ENCODE results near the gene DLG4. TPM values are rescaled to one million over a fixed set of nuclear protein-coding genes. Genes with fewer than 3 reads are reported as not detected.
A peak's percentile ranks its signal among the peaks of the same experiment; 100 is the strongest.

DLG4 gene
- total RNA-seq, 4 donors from 2014 or later, result 6.8 to 21.5 (median 12.4) TPM

DNA sequence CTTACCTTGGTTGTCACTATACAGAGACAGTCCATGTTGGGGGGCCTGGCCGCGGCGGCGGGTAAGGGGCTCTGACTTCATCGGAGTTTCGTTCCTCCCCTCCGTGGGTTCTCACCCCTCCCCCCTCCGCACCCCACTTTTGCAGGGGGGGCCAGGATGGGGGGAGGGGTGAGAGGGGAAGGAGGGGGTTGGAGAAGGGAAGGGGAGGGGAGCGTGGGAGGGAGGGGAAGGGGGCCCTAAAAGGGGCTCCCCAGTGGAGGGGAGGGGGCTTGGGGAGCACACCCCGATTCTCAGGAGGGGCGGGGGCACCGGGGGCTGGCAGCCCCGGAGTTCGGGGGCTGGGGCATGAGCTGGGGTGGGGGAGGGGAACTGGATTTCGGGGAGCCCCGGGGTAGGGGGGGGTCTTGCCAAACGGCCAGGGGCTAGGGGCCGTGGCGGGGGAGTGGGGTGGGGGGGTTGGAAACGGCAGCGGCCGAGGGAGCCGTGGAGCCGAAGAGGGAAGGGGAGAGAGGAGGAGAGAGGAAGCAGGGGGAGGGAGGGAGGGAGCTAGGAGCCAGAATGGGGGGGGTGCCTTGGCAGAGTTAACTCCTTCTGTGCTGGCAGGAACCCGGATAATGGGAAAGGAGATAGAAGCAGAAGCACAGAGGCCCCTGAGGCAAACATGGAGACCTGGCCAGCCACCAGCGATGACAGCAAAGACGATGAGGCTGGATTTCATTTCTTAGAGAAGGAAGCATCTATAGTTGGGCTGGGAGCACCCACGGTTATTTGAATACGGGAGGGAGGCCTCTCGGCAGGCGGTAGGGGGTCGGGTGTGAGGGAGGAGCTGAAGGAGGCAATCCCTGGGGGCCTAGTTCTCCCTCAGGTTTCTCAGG is 2.3 kb downstream of the DLG4 start:
- no peaks in the 10 kb centered on the region for H3K27me3 ChIP-seq
- peak overlapping the region; percentile 55 to 83 (median 75) for H3K27ac ChIP-seq
- DNase-seq, result peak; percentile 40 to 56
- TF ChIP-seq, protein P1, sequence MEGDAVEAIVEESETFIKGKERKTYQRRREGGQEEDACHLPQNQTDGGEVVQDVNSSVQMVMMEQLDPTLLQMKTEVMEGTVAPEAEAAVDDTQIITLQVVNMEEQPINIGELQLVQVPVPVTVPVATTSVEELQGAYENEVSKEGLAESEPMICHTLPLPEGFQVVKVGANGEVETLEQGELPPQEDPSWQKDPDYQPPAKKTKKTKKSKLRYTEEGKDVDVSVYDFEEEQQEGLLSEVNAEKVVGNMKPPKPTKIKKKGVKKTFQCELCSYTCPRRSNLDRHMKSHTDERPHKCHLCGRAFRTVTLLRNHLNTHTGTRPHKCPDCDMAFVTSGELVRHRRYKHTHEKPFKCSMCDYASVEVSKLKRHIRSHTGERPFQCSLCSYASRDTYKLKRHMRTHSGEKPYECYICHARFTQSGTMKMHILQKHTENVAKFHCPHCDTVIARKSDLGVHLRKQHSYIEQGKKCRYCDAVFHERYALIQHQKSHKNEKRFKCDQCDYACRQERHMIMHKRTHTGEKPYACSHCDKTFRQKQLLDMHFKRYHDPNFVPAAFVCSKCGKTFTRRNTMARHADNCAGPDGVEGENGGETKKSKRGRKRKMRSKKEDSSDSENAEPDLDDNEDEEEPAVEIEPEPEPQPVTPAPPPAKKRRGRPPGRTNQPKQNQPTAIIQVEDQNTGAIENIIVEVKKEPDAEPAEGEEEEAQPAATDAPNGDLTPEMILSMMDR (IDR thresholded peaks at IDR 0.05), result no peak
- no peak for TF ChIP-seq POLR2A (IDR thresholded peaks at IDR 0.05)
- H3K36me3 ChIP-seq, result peaks cover 7 to 14% of the 10 kb centered on the region in 2 donors
- peaks cover 37 to 72% of the 10 kb centered on the region in 2 donors for H3K4me1 ChIP-seq
- peak overlapping the region in 1 of 3 donors; percentile 41 for H3K4me3 ChIP-seq (replicated peaks in 1 of 3)
- H3K9me3 ChIP-seq, result no peaks in the 10 kb centered on the region
- intact Hi-C loops (cut with DNase I), result no loop called here
- 1 to 3% methylated on average over 21 to 23 of the region's 32 CpGs for WGBS, 2 donors

DNA sequence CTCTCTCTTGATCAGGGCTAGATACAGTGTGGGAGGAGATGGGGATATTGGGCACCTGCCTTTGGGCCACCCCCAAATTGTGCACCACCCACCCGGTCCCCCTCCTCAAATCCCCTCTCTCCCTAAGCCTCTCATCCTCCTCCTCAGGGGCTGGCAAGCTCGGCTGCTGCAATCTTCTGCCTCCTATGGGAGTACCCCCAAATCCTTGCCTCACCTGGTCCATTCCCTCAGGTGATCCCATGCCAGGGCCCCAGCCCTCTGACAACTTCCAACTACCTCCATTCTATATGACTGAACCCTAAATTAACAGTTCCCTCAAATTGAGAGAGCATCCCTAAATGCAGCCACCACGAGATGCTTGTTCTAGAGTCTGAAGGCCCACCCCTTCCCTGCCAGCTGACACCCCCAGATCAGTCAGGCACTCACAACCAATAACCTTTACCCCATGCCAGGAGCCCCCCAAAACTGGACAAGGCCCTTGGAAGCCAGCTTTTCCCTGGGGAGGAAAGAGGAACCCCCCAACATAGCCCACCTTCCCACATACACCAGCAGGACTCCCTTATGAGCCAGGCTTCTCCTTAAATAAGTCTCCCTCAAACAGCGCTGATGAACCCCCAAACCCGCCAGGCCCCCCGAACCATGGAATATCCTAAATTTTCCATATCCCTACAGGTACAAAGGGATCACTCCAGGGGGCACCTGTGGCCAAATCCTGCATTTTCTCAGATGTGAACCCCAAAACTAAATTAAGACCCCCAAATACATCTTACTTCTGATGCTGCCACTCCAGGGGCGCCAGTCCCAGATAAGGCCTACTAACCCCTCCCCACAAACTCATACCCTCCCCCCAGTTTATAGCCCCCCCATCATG is 3.2 kb downstream of the DLG4 start:
- intact Hi-C loops (cut with DNase I), result no loop called here
- Histone ChIP-seq H3K27me3 (no peaks in the 10 kb centered on the region), H3K36me3 (peaks cover 0 to 7% of the 10 kb centered on the region in 2 donors), H3K4me1 (peaks cover 35 to 69% of the 10 kb centered on the region in 2 donors), H3K4me3 (replicated peaks in 1 of 3) (peak overlapping the region in 1 of 3 donors; percentile 41), H3K27ac (peak overlapping the region in 2 of 3 donors; percentile 75 to 83), H3K9me3 (no peaks in the 10 kb centered on the region)
- no peak for TF ChIP-seq POLR2A (IDR thresholded peaks at IDR 0.05)
- TF ChIP-seq, protein P1 (IDR thresholded peaks at IDR 0.05), result no peak
- WGBS, 2 donors, result 35 to 38% methylated on average over 7 of the region's 7 CpGs
- no peak for DNase-seq

DNA sequence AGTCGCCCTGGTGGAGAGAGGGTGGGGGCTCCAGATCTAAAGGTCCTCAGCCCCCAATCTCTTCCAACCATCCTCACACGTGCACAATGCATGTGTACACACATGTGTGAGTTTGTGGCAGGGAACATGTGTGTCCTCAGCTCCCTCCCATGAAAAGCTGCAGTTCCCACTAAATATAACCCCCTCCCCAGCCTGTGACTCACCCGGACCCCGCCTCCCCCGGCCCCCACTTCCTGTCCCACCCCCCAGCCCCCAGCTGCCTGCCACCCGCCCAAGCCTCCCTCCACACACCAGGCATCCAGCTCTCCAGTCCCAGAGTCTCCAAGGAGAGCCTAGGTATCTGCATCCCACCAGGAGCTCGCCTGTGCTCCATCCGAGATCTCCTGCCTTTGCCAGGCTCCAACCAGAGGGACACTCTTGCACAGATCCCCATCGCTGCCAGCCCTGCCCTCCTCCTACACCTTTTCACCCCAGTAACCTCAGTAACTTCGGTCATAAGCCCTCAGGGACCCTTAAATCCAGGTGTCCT is 3.9 kb downstream of the DLG4 start:
- no peaks in the 10 kb centered on the region for H3K9me3 ChIP-seq
- H3K27ac ChIP-seq, result peak overlapping the region in 2 of 3 donors; percentile 38 to 83
- H3K4me1 ChIP-seq, result peaks cover 28 to 63% of the 10 kb centered on the region in 2 donors
- H3K36me3 ChIP-seq, result no peaks in the 10 kb centered on the region
- WGBS, 2 donors, result 34% methylated on average over 10 of the region's 10 CpGs
- TF ChIP-seq, protein P1 (IDR thresholded peaks at IDR 0.05), result no peak
- TF ChIP-seq POLR2A (IDR thresholded peaks at IDR 0.05), result no peak
- peak overlapping the region in 1 of 3 donors; percentile 41 for H3K4me3 ChIP-seq (replicated peaks in 1 of 3)
- intact Hi-C loops (cut with DNase I), result no loop called here
- DNase-seq, result no peak
- H3K27me3 ChIP-seq, result no peaks in the 10 kb centered on the region

DNA sequence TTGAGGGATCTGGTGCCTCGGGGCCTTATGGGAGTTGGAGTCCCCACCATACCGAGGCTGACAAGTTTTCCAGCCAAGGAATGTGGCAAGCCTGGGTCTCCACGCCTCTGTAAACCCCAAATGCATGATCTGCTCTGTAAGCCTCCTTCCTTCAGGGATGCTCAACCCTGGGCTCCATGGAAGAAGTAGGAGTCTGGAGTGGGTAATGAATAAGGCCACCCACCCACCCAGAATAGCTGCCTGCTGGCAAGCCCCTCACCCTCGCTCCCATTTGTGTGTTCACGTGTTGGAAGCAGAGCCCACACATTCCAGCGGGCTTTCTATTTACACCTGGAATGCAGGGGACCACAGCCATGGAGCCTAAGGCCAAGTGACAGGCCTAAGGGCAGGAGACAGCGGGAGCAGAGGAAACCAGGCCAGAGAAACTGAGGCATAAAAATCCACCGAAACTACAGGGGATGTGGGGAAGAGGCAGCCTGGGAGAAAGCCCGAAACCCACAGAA is 4.4 kb downstream of the DLG4 start:
- peak overlapping the region in 1 of 3 donors; percentile 38 for H3K27ac ChIP-seq
- peak overlapping the region in 1 of 3 donors; percentile 35 for H3K4me3 ChIP-seq (replicated peaks in 1 of 3)
- H3K9me3 ChIP-seq, result no peaks in the 10 kb centered on the region
- peaks cover 25 to 59% of the 10 kb centered on the region in 2 donors for H3K4me1 ChIP-seq
- intact Hi-C loops (cut with DNase I), result no loop called here
- H3K27me3 ChIP-seq, result no peaks in the 10 kb centered on the region
- H3K36me3 ChIP-seq, result no peaks in the 10 kb centered on the region
- 31 to 42% methylated on average over 8 of the region's 9 CpGs for WGBS, 2 donors
- no peak for TF ChIP-seq POLR2A (IDR thresholded peaks at IDR 0.05)
- TF ChIP-seq, protein P1 (IDR thresholded peaks at IDR 0.05), result no peak
- DNase-seq, result no peak

All from thyroid gland (tissue), 4 donors.